ENCODE results near the gene GNG11. TPM values are rescaled to one million over a fixed set of nuclear protein-coding genes. Genes with fewer than 3 reads are reported as not detected.

GNG11 gene
- total RNA-seq, 2 experiments from 2014 or later = not detected

- DNase-seq (no peak), ATAC-seq (ENCODE audit: poor library complexity) (no peak)
- H3K27ac ChIP-seq (ENCODE audit: low read depth in 1 of 2, low read length in 2 of 2) = no peak overlapping the region
- CTCF ChIA-PET = no interaction called here
- H3K36me3 Mint-ChIP-seq (ENCODE audit: low read depth) = no peaks in the 10 kb centered on the region
- H3K4me3 ChIP-seq (ENCODE audit: low read length) = no peak overlapping the region
- H3K9me3 Mint-ChIP-seq = no peaks in the 10 kb centered on the region
- POLR2A ChIA-PET = no interaction called here
- no peaks in the 10 kb centered on the region for H3K36me3 ChIP-seq (ENCODE audit: insufficient read depth, low read length)
- peaks cover 35% of the 10 kb centered on the region for H3K27me3 Mint-ChIP-seq
- H3K4me1 Mint-ChIP-seq (ENCODE audit: low read depth) = peaks cover 2% of the 10 kb centered on the region
- H3K4me3 Mint-ChIP-seq = no peak overlapping the region
- no peak for TF ChIP-seq CTCF (IDR thresholded peaks at IDR 0.05)
- no peak overlapping the region for H3K27ac Mint-ChIP-seq
- peaks cover 3% of the 10 kb centered on the region for H3K4me1 ChIP-seq (ENCODE audit: insufficient read depth, low read length)
- peaks cover 0 to 6% of the 10 kb centered on the region in 2 experiments for H3K9me3 ChIP-seq (ENCODE audit: control insufficient read depth in 1 of 2, insufficient read depth in 1 of 2, low read length in 2 of 2)
- H3K27me3 ChIP-seq (ENCODE audit: control insufficient read depth in 1 of 2, insufficient read depth in 2 of 2, low read length in 2 of 2) = peaks cover 9 to 15% of the 10 kb centered on the region in 2 experiments
- intact Hi-C loops (cut with DNase I, micrococcal nuclease) = no loop called here
Observed at GRCh38 chr7:93894966-93895640, 26.4 kb upstream of the GNG11 start.

- Mint-ChIP-seq H3K36me3 (ENCODE audit: low read depth) (no peaks in the 10 kb centered on the region), H3K4me1 (ENCODE audit: low read depth) (no peaks in the 10 kb centered on the region), H3K27me3 (peaks cover 32% of the 10 kb centered on the region), H3K9me3 (no peaks in the 10 kb centered on the region), H3K4me3 (no peak overlapping the region), H3K27ac (no peak overlapping the region)
- intact Hi-C loops (cut with DNase I, micrococcal nuclease) = no loop called here
- no peaks in the 10 kb centered on the region for H3K9me3 ChIP-seq (ENCODE audit: control insufficient read depth in 1 of 2, insufficient read depth in 1 of 2, low read length in 2 of 2)
- POLR2A ChIA-PET = no interaction called here
- no peak overlapping the region for H3K27ac ChIP-seq (ENCODE audit: low read depth in 1 of 2, low read length in 2 of 2)
- ATAC-seq (ENCODE audit: poor library complexity) (no peak), DNase-seq (no peak)
- CTCF ChIA-PET = no interaction called here
- TF ChIP-seq CTCF (IDR thresholded peaks at IDR 0.05) = no peak
- H3K4me1 ChIP-seq (ENCODE audit: insufficient read depth, low read length) = no peaks in the 10 kb centered on the region
- H3K27me3 ChIP-seq (ENCODE audit: control insufficient read depth in 1 of 2, insufficient read depth in 2 of 2, low read length in 2 of 2) = peaks cover under 1 to 7% of the 10 kb centered on the region in 2 experiments
- no peaks in the 10 kb centered on the region for H3K36me3 ChIP-seq (ENCODE audit: insufficient read depth, low read length)
- H3K4me3 ChIP-seq (ENCODE audit: low read length) = no peak overlapping the region
Observed at GRCh38 chr7:93895859-93896600, 25.5 kb upstream of the GNG11 start.

GRCh38 chr7:93897680-93898079 is 23.9 kb upstream of the GNG11 start:
- no peaks in the 10 kb centered on the region for H3K4me1 ChIP-seq (ENCODE audit: insufficient read depth, low read length)
- H3K27ac Mint-ChIP-seq = no peak overlapping the region
- H3K27me3 ChIP-seq (ENCODE audit: control insufficient read depth in 1 of 2, insufficient read depth in 2 of 2, low read length in 2 of 2) = peaks cover 0 to 2% of the 10 kb centered on the region in 2 experiments
- ATAC-seq (ENCODE audit: poor library complexity) (no peak), DNase-seq (no peak)
- no peaks in the 10 kb centered on the region for H3K36me3 ChIP-seq (ENCODE audit: insufficient read depth, low read length)
- no peak for TF ChIP-seq CTCF (IDR thresholded peaks at IDR 0.05)
- H3K4me3 ChIP-seq (ENCODE audit: low read length) = no peak overlapping the region
- no peak overlapping the region for H3K27ac ChIP-seq (ENCODE audit: low read depth in 1 of 2, low read length in 2 of 2)
- no peaks in the 10 kb centered on the region for H3K4me1 Mint-ChIP-seq (ENCODE audit: low read depth)
- intact Hi-C loops (cut with DNase I, micrococcal nuclease) = loop anchor here in 1 of 2 experiments (1.0 kb wide), 1 partner anchor 186 kb away; no protein-coding TSS in a partner anchor
- no peaks in the 10 kb centered on the region for H3K9me3 ChIP-seq (ENCODE audit: control insufficient read depth in 1 of 2, insufficient read depth in 1 of 2, low read length in 2 of 2)
- no peaks in the 10 kb centered on the region for H3K36me3 Mint-ChIP-seq (ENCODE audit: low read depth)
- ChIA-PET POLR2A (no interaction called here), CTCF (no interaction called here)
- peaks cover 22% of the 10 kb centered on the region for H3K27me3 Mint-ChIP-seq
- no peaks in the 10 kb centered on the region for H3K9me3 Mint-ChIP-seq
- H3K4me3 Mint-ChIP-seq = no peak overlapping the region

All from CD4-positive, alpha-beta T cell (primary cell).